Neural progenitor cell (in vitro differentiated cells): ENCODE measurements around the gene RXRA. TPM values are rescaled to one million over a fixed set of nuclear protein-coding genes. Genes with fewer than 3 reads are reported as not detected.
A peak's percentile ranks its signal among the peaks of the same experiment; 100 is the strongest.

ENCODE experiments used
- DNase-seq: peaks from one replicate; pipeline ENCODE4 v3.0.0-alpha.2; 2016; ENCODE audit warnings: low spot score
- H2AFZ ChIP-seq: fragments of 200-600 bp; sonication (generic); replicated peaks from 2 replicates; pipeline ENCODE4 v1.6.1; 2016; ENCODE audit warnings: antibody characterized with exemption
- H3F3A ChIP-seq: fragments of 200-600 bp; sonication (generic); 2 replicates; pipeline ENCODE4 v1.6.1; 2016; ENCODE audit warnings: antibody characterized with exemption, low read depth
- H3K27ac ChIP-seq: fragments of 200-600 bp; sonication (generic); 2 replicates; pipeline ENCODE4 v1.5.1; 2016; ENCODE audit warnings: mild to moderate bottlenecking
- H3K27me3 ChIP-seq: fragments of 200-600 bp; sonication (generic); 2 replicates; pipeline ENCODE4 v1.6.1; 2016; ENCODE audit warnings: mild to moderate bottlenecking, moderate library complexity
- H3K36me3 ChIP-seq: fragments of 200-600 bp; sonication (generic); 2 replicates; pipeline ENCODE4 v1.5.1; 2016
- H3K4me1 ChIP-seq: fragments of 200-600 bp; sonication (generic); 2 replicates; pipeline ENCODE4 v1.6.1; 2016; ENCODE audit warnings: mixed run types
- H3K4me2 ChIP-seq: fragments of 200-600 bp; sonication (generic); 2 replicates; pipeline ENCODE4 v1.6.1; 2016
- H3K4me3 ChIP-seq: fragments of 200-600 bp; sonication (generic); 2 replicates; pipeline ENCODE4 v1.5.1; 2016
- H3K79me2 ChIP-seq: fragments of 200-600 bp; sonication (generic); 2 replicates; pipeline ENCODE4 v1.6.1; 2016; ENCODE audit warnings: low read depth
- H3K9ac ChIP-seq: fragments of 200-600 bp; sonication (generic); 2 replicates; pipeline ENCODE4 v1.6.1; 2016
- H3K9me3 ChIP-seq: fragments of 200-600 bp; sonication (generic); 2 replicates; pipeline ENCODE4 v1.5.1; 2016; ENCODE audit warnings: low read depth
- H4K20me1 ChIP-seq: fragments of 200-600 bp; sonication (generic); 2 replicates; pipeline ENCODE4 v1.6.1; 2016; ENCODE audit warnings: low read depth
- H3K27ac Mint-ChIP-seq: 3 replicates; pipeline ENCODE4 v1.8.0; 2021; ENCODE audit warnings: mixed read lengths
- H3K27me3 Mint-ChIP-seq: 2 replicates; pipeline ENCODE4 v1.8.0; 2022; ENCODE audit warnings: low read depth, mild to moderate bottlenecking, inconsistent platforms, moderate library complexity, mixed read lengths; ENCODE audit not compliant: insufficient read depth
- H3K36me3 Mint-ChIP-seq: 3 replicates; pipeline ENCODE4 v1.8.0; 2021; ENCODE audit warnings: mixed read lengths
- H3K4me1 Mint-ChIP-seq: 3 replicates; pipeline ENCODE4 v1.8.0; 2021; ENCODE audit warnings: mixed read lengths
- H3K4me3 Mint-ChIP-seq: 3 replicates; pipeline ENCODE4 v1.8.0; 2021; ENCODE audit warnings: mild to moderate bottlenecking, moderate library complexity, mixed read lengths
- H3K9me3 Mint-ChIP-seq: 3 replicates; pipeline ENCODE4 v1.8.0; 2020; ENCODE audit warnings: mixed read lengths
- CTCF ChIP-seq: fragments of 200-600 bp; sonication (generic); IDR thresholded peaks from 2 replicates; pipeline ENCODE4 v1.5.1; 2017; ENCODE audit warnings: antibody characterized with exemption, mild to moderate bottlenecking
- EZH2 ChIP-seq: fragments of 200-600 bp; sonication (generic); IDR thresholded peaks from 2 replicates; pipeline ENCODE4 v1.6.1; 2017; ENCODE audit warnings: antibody characterized with exemption, mild to moderate bottlenecking, moderate library complexity
- EZH2phosphoT487 ChIP-seq: fragments of 200-600 bp; sonication (generic); IDR thresholded peaks from 2 replicates; pipeline ENCODE4 v1.6.1; 2017; ENCODE audit warnings: antibody characterized with exemption
- total RNA-seq: library from RNA; depleted of rRNA; stranded (reverse); fragments of >200 nt; gene quantifications from 2 replicates; pipeline ENCODE4 v1.2.3, GENCODE V29; 2015; ENCODE audit warnings: low replicate concordance

Gene RXRA
- total RNA-seq, 1 donor from 2014 or later, result 11.6 TPM

GRCh38 chr9:134381272-134381661 is 55.0 kb downstream of the RXRA start:
- no peaks in the 10 kb centered on the region for H3F3A ChIP-seq
- no peaks in the 10 kb centered on the region for H3K9me3 ChIP-seq
- peaks cover 20% of the 10 kb centered on the region for H3K4me1 Mint-ChIP-seq
- H3K27ac Mint-ChIP-seq, result peak overlapping the region; percentile 46
- peaks cover 25% of the 10 kb centered on the region for H3K4me1 ChIP-seq
- no peaks in the 10 kb centered on the region for H3K27me3 ChIP-seq
- H3K36me3 ChIP-seq, result no peaks in the 10 kb centered on the region
- no peak overlapping the region for H3K27ac ChIP-seq
- H3K4me2 ChIP-seq, result no peak overlapping the region
- H3K9ac ChIP-seq, result no peak overlapping the region
- peaks cover 97% of the 10 kb centered on the region for H3K79me2 ChIP-seq
- peaks cover 100% of the 10 kb centered on the region for H4K20me1 ChIP-seq
- no peaks in the 10 kb centered on the region for H3K36me3 Mint-ChIP-seq
- H3K27me3 Mint-ChIP-seq, result peaks cover 1% of the 10 kb centered on the region
- no peak overlapping the region for H2AFZ ChIP-seq
- no peaks in the 10 kb centered on the region for H3K9me3 Mint-ChIP-seq
- DNase-seq, result no peak
- peak overlapping the region; percentile 60 for H3K4me3 Mint-ChIP-seq
- no peak overlapping the region for H3K4me3 ChIP-seq
- TF ChIP-seq EZH2, result no peak
- TF ChIP-seq EZH2phosphoT487, result no peak
- no peak for TF ChIP-seq CTCF

DNA sequence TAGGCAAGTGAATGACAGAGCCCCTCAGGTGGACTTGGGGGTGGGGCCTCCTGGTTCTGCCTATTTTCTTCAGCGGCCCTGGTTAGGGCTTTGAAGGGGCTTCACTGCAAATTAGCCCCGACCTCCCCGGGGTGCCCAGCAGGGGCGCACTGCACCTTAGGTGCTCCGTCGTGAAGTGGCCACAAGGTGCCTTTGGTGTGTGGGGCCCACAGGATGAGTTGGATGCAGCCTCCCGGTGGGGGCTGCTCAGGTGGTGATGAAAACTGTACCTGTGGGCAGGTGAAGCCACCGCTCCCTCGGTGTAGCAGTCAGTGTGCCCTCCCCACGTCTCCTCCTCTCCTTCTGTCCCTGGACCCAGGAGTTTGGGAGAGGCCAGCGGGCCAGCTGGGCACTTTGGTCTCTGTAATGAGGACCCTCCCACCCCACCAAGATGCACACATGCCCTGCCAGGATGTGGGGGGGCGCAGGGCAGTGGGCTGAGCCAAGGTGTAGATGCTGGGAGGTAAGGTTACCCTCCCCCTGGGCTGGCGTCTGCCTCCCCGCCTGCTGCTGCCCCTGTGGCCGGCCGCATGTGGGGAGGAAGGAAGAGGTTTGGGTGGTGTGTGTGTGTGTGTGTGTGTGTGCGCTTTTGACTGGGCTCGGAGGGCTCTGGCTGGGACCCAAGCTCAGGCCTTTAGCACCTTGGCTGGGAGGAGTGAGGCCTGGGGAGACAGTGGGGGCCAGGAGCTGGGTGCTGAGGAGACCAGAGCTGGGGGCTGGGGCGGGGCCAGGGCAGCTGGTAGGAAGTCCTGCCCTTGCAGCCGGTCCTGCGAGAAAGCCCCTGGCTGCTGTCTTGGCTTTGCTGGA is 55.6 kb downstream of the RXRA start:
- no peak overlapping the region for H3K9ac ChIP-seq
- Mint-ChIP-seq H3K36me3 (no peaks in the 10 kb centered on the region), H3K4me3 (no peak overlapping the region), H3K9me3 (no peaks in the 10 kb centered on the region), H3K4me1 (peaks cover 16% of the 10 kb centered on the region), H3K27me3 (no peaks in the 10 kb centered on the region), H3K27ac (no peak overlapping the region)
- no peaks in the 10 kb centered on the region for H3K36me3 ChIP-seq
- H4K20me1 ChIP-seq, result peaks cover 100% of the 10 kb centered on the region
- no peaks in the 10 kb centered on the region for H3K27me3 ChIP-seq
- no peak overlapping the region for H3K27ac ChIP-seq
- no peak for DNase-seq
- peaks cover 97% of the 10 kb centered on the region for H3K79me2 ChIP-seq
- TF ChIP-seq CTCF (peak; percentile 25), EZH2phosphoT487 (no peak)
- H3K4me3 ChIP-seq, result no peak overlapping the region
- H3K9me3 ChIP-seq, result no peaks in the 10 kb centered on the region
- peaks cover 25% of the 10 kb centered on the region for H3K4me1 ChIP-seq
- H3K4me2 ChIP-seq, result no peak overlapping the region
- no peaks in the 10 kb centered on the region for H3F3A ChIP-seq
- no peak overlapping the region for H2AFZ ChIP-seq

- H3K36me3 ChIP-seq, result no peaks in the 10 kb centered on the region
- Mint-ChIP-seq H3K4me1 (peaks cover 12% of the 10 kb centered on the region), H3K9me3 (no peaks in the 10 kb centered on the region), H3K27me3 (no peaks in the 10 kb centered on the region), H3K4me3 (no peak overlapping the region), H3K27ac (no peak overlapping the region), H3K36me3 (no peaks in the 10 kb centered on the region)
- no peak overlapping the region for H3K4me2 ChIP-seq
- no peak for TF ChIP-seq CTCF
- TF ChIP-seq EZH2phosphoT487, result no peak
- no peak for TF ChIP-seq EZH2
- peaks cover 97% of the 10 kb centered on the region for H3K79me2 ChIP-seq
- DNase-seq, result no peak
- H2AFZ ChIP-seq, result no peak overlapping the region
- H3K4me3 ChIP-seq, result no peak overlapping the region
- no peaks in the 10 kb centered on the region for H3K27me3 ChIP-seq
- no peaks in the 10 kb centered on the region for H3K9me3 ChIP-seq
- H3K4me1 ChIP-seq, result peaks cover 25% of the 10 kb centered on the region
- H4K20me1 ChIP-seq, result peaks cover 100% of the 10 kb centered on the region
- H3K27ac ChIP-seq, result no peak overlapping the region
- H3F3A ChIP-seq, result no peaks in the 10 kb centered on the region
- H3K9ac ChIP-seq, result no peak overlapping the region
Observed at GRCh38 chr9:134382733-134383132, 56.5 kb downstream of the RXRA start.
